ENCODE results near the gene IL1RAP. TPM values are rescaled to one million over a fixed set of nuclear protein-coding genes. Genes with fewer than 3 reads are reported as not detected.

IL1RAP gene
- total RNA-seq, 2 donors from 2014 or later: 3.4 to 6.3 TPM

Other genes with a start within 250 kb of the IL1RAP start
- gene CLDN1, start 191.6 kb upstream of the IL1RAP start, total RNA-seq: 10 to 100 TPM in 1 of 2 donors, 1 to 10 TPM in 1; 9.0 to 12.7 TPM
- under 1 TPM in 1 of 2 donors, not detected in 1; 0.16 TPM for gene CLDN16, start 125.9 kb upstream of the IL1RAP start, total RNA-seq
- not detected for gene TMEM207, start 64.2 kb upstream of the IL1RAP start, total RNA-seq

Data from right atrium auricular region (tissue), 2 donors.